ENCODE measurements around the gene OCRL. TPM values are rescaled to one million over a fixed set of nuclear protein-coding genes. Genes with fewer than 3 reads are reported as not detected.
"Not testable (repeated sequence)": the region's sequence is repeated elsewhere in the genome, so short reads cannot be mapped to it uniquely, and the experiment has no call there.

The OCRL gene
- polyA plus RNA-seq, 1 experiment, result 29.6 TPM

- POLR2A ChIA-PET, result no interaction called here
- no peaks in the 10 kb centered on the region for H3K9me3 ChIP-seq (ENCODE audit: control insufficient read depth, insufficient read depth, low read length)
Measured at GRCh38 chrX:129572422-129572821, 32.4 kb downstream of the OCRL start.

GRCh38 chrX:129573652-129574051 lies 33.6 kb downstream of the OCRL start:
- H3K9me3 ChIP-seq (ENCODE audit: control insufficient read depth, insufficient read depth, low read length); DNase-seq (ENCODE audit: low read depth, low spot score); POLR2A ChIA-PET; CTCF ChIA-PET; H3K27me3 ChIP-seq (ENCODE audit: control insufficient read depth, insufficient read depth, low read length); H3K4me3 ChIP-seq (ENCODE audit: low read depth, low read length); H3K27ac ChIP-seq (ENCODE audit: low read depth, low read length): not testable (repeated sequence)

More at GRCh38 chrX:129572422-129572821, 32.4 kb downstream of the OCRL start:
- H3K27ac ChIP-seq (ENCODE audit: low read depth, low read length), result no peak overlapping the region
- no peak for DNase-seq (ENCODE audit: low read depth, low spot score)
- CTCF ChIA-PET, result no interaction called here
- H3K4me3 ChIP-seq (ENCODE audit: low read depth, low read length), result no peak overlapping the region
- TF ChIP-seq, protein P1, sequence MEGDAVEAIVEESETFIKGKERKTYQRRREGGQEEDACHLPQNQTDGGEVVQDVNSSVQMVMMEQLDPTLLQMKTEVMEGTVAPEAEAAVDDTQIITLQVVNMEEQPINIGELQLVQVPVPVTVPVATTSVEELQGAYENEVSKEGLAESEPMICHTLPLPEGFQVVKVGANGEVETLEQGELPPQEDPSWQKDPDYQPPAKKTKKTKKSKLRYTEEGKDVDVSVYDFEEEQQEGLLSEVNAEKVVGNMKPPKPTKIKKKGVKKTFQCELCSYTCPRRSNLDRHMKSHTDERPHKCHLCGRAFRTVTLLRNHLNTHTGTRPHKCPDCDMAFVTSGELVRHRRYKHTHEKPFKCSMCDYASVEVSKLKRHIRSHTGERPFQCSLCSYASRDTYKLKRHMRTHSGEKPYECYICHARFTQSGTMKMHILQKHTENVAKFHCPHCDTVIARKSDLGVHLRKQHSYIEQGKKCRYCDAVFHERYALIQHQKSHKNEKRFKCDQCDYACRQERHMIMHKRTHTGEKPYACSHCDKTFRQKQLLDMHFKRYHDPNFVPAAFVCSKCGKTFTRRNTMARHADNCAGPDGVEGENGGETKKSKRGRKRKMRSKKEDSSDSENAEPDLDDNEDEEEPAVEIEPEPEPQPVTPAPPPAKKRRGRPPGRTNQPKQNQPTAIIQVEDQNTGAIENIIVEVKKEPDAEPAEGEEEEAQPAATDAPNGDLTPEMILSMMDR (IDR thresholded peaks at IDR 0.05; ENCODE audit: low read depth, low read length), result no peak
- no peaks in the 10 kb centered on the region for H3K27me3 ChIP-seq (ENCODE audit: control insufficient read depth, insufficient read depth, low read length)

DNA sequence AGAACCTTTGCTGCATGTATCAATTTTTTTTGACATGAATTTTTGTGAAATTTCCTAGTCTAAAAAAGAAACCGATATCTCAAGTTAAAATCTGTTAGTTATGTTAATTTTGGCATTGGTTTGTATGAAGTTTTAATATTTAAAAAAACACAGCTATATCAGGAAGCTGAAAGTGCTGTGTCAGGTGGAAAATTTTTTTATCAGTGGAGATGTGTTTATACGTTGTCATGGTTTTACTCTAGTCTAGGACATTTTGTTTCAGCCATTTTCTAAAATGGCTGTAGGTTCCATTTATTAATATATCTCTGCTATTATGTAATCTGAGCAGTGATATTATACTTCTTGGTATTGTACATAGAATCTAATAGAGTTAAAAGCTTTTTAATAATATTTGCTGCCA lies 34.2 kb downstream of the OCRL start:
- TF ChIP-seq, protein P1 (IDR thresholded peaks at IDR 0.05; ENCODE audit: low read depth, low read length), result no peak
- CTCF ChIA-PET, result interaction anchor here (0.6 kb wide), 1 partner anchor 27 kb away, joined by 4 read pairs; no protein-coding TSS in a partner anchor

DNA sequence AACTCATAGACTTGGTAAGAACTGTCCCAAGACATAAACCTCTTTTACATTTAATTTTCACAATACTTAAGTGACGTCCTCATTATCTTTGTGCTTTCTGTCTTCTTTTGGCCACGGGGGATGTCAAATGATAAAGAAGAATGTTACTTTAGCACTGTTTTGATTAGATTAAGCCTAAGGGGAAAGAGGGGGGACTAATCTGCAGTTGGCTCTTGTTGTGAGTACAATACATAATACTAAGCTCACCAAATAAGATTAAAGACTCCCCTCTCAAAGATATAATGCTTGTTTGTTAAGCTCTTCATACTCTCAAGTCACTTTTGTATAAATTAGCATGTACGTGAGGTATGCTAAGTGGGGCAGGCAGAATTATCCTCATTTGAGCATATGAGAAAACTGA lies 36.5 kb downstream of the OCRL start:
- no peaks in the 10 kb centered on the region for H3K27me3 ChIP-seq (ENCODE audit: control insufficient read depth, insufficient read depth, low read length)
- CTCF ChIA-PET, result no interaction called here
- H3K4me3 ChIP-seq (ENCODE audit: low read depth, low read length), result no peak overlapping the region
- TF ChIP-seq, protein P1 (IDR thresholded peaks at IDR 0.05; ENCODE audit: low read depth, low read length), result no peak
- H3K9me3 ChIP-seq (ENCODE audit: control insufficient read depth, insufficient read depth, low read length), result no peaks in the 10 kb centered on the region
- H3K27ac ChIP-seq (ENCODE audit: low read depth, low read length), result no peak overlapping the region
- POLR2A ChIA-PET, result no interaction called here
- DNase-seq (ENCODE audit: low read depth, low spot score), result no peak

More for the DNA sequence above, 34.2 kb downstream of the OCRL start:
- Histone ChIP-seq H3K4me3 (ENCODE audit: low read depth, low read length) (no peak overlapping the region), H3K9me3 (ENCODE audit: control insufficient read depth, insufficient read depth, low read length) (no peaks in the 10 kb centered on the region), H3K27me3 (ENCODE audit: control insufficient read depth, insufficient read depth, low read length) (no peaks in the 10 kb centered on the region), H3K27ac (ENCODE audit: low read depth, low read length) (no peak overlapping the region)
- POLR2A ChIA-PET, result no interaction called here
- DNase-seq (ENCODE audit: low read depth, low spot score), result no peak

DNA sequence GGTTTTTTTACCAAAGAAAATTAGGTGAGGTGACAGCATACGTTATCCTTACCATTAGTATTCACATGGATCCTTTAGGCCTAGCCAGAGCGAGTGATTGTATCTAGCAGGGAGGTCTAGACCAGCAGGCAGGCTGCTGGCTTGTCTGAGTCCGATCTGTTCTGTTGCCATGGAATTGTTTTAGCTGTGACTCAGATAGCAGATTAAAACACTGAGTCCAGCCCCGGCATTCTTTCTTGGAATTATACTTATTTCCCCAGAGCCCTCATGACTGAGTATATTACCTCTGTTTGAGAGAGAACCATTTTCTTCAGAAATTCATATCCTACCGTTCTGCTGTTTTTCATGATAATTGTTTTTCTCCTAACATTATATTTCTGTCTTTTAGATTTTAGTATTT lies 37.4 kb downstream of the OCRL start:
- CTCF ChIA-PET, result no interaction called here
- DNase-seq (ENCODE audit: low read depth, low spot score), result peak; percentile 42
- Histone ChIP-seq H3K9me3 (ENCODE audit: control insufficient read depth, insufficient read depth, low read length) (no peaks in the 10 kb centered on the region), H3K27ac (ENCODE audit: low read depth, low read length) (peak overlapping the region; percentile 21), H3K4me3 (ENCODE audit: low read depth, low read length) (no peak overlapping the region), H3K27me3 (ENCODE audit: control insufficient read depth, insufficient read depth, low read length) (no peaks in the 10 kb centered on the region)
- TF ChIP-seq, protein P1 (IDR thresholded peaks at IDR 0.05; ENCODE audit: low read depth, low read length), result no peak
- POLR2A ChIA-PET, result no interaction called here

- Histone ChIP-seq H3K4me3 (ENCODE audit: low read depth, low read length) (no peak overlapping the region), H3K9me3 (ENCODE audit: control insufficient read depth, insufficient read depth, low read length) (no peaks in the 10 kb centered on the region), H3K27ac (ENCODE audit: low read depth, low read length) (peak overlapping the region; percentile 21), H3K27me3 (ENCODE audit: control insufficient read depth, insufficient read depth, low read length) (no peaks in the 10 kb centered on the region)
- CTCF ChIA-PET, result no interaction called here
- POLR2A ChIA-PET, result no interaction called here
- TF ChIP-seq, protein P1 (IDR thresholded peaks at IDR 0.05; ENCODE audit: low read depth, low read length), result no peak
- DNase-seq (ENCODE audit: low read depth, low spot score), result no peak
Measured at GRCh38 chrX:129577877-129578276, 37.8 kb downstream of the OCRL start.
